ENCODE results near the gene ATCAY. TPM values are rescaled to one million over a fixed set of nuclear protein-coding genes. Genes with fewer than 3 reads are reported as not detected.

The ATCAY gene
- total RNA-seq, 1 donor from 2014 or later: not detected

DNA sequence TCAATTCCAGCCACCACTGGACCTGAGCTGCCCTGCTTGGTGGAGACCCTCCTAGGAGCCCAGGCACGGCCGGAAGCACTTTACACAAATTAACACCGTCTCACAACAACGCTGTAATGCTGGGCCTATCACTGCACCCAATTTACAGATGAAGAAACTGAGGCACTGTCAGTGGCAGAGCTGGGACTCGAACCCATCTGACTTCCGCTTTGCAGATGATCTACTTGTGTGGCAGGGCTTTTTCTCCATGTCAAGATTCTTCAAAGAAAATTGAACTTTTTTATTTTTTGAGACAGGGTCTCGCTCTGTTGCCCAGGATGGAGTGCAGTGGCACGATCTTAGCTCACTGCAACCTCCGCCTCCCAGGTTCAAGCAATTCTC, 45.4 kb upstream of the ATCAY start:
- no peak overlapping the region for H3K27ac ChIP-seq
- no peaks in the 10 kb centered on the region for H3K27me3 ChIP-seq
- no peaks in the 10 kb centered on the region for H3K9me3 ChIP-seq
- H3K4me3 ChIP-seq: no peak overlapping the region
- intact Hi-C loops (cut with DNase I): no loop called here
- H3K36me3 ChIP-seq: no peaks in the 10 kb centered on the region
- no peak for DNase-seq
- TF ChIP-seq, protein P1, sequence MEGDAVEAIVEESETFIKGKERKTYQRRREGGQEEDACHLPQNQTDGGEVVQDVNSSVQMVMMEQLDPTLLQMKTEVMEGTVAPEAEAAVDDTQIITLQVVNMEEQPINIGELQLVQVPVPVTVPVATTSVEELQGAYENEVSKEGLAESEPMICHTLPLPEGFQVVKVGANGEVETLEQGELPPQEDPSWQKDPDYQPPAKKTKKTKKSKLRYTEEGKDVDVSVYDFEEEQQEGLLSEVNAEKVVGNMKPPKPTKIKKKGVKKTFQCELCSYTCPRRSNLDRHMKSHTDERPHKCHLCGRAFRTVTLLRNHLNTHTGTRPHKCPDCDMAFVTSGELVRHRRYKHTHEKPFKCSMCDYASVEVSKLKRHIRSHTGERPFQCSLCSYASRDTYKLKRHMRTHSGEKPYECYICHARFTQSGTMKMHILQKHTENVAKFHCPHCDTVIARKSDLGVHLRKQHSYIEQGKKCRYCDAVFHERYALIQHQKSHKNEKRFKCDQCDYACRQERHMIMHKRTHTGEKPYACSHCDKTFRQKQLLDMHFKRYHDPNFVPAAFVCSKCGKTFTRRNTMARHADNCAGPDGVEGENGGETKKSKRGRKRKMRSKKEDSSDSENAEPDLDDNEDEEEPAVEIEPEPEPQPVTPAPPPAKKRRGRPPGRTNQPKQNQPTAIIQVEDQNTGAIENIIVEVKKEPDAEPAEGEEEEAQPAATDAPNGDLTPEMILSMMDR (IDR thresholded peaks at IDR 0.05): no peak
- no peaks in the 10 kb centered on the region for H3K4me1 ChIP-seq
- no peak for ATAC-seq

DNA sequence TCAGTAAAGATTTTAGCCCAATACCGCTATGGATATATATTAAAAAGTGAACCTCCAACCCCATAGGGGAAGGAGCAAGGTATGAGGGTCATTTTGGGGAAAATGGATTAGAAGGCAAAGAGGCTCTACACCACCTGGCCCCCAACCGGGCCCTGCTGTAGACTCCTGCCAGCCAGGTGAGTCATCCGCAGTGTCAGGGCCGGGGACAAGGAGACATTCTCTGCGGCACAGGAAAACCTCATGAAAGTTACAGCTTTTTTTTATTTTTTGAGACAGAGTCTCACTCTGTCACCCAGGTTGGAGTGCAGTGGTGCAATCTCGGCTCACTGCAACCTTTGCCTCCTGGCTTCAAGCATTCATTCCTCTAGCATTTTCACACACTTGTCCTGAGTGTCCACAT, 43.6 kb upstream of the ATCAY start:
- ATAC-seq (no peak), DNase-seq (no peak)
- TF ChIP-seq, protein P1 (IDR thresholded peaks at IDR 0.05): no peak
- Histone ChIP-seq H3K4me3 (no peak overlapping the region), H3K36me3 (no peaks in the 10 kb centered on the region), H3K27me3 (no peaks in the 10 kb centered on the region), H3K27ac (no peak overlapping the region), H3K9me3 (no peaks in the 10 kb centered on the region), H3K4me1 (no peaks in the 10 kb centered on the region)
- intact Hi-C loops (cut with DNase I): no loop called here

DNA sequence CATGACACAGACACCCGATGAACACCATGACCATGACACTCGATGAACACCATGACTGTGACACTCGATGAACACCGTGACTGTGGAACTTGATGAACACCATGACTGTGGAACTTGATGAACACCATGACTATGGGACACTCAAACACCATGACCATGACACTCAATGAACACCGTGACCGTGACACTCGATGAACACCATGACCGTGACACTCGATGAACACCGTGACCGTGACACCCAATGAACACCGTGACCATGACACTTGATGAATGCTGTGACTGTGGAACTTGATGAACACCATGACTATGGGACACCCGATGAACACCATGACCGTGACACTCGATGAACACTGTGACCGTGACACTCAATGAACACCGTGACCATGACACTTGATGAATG, 43.2 kb upstream of the ATCAY start:
- Histone ChIP-seq H3K27me3 (no peaks in the 10 kb centered on the region), H3K4me1 (no peaks in the 10 kb centered on the region), H3K36me3 (no peaks in the 10 kb centered on the region), H3K27ac (no peak overlapping the region), H3K9me3 (no peaks in the 10 kb centered on the region), H3K4me3 (no peak overlapping the region)
- intact Hi-C loops (cut with DNase I): no loop called here
- TF ChIP-seq, protein P1 (IDR thresholded peaks at IDR 0.05): no peak
- ATAC-seq (no peak), DNase-seq (no peak)

DNA sequence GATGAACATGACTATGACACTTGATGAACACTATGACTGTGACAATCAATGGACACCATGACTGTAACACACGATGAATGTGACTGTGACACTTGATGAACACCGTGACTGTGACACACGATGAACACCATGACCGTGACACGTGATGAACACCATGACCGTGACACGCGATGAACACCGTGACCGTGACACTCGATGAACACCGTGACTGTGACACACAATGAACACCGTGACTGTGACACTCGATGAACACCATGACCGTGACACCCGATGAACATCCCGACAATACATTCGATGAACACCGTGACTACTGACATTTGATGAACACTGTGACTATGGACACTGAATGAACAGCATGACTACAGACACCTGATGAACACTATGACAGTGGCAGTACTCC, 42.6 kb upstream of the ATCAY start:
- intact Hi-C loops (cut with DNase I): no loop called here
- TF ChIP-seq, protein P1 (IDR thresholded peaks at IDR 0.05): no peak
- ATAC-seq: no peak

DNA sequence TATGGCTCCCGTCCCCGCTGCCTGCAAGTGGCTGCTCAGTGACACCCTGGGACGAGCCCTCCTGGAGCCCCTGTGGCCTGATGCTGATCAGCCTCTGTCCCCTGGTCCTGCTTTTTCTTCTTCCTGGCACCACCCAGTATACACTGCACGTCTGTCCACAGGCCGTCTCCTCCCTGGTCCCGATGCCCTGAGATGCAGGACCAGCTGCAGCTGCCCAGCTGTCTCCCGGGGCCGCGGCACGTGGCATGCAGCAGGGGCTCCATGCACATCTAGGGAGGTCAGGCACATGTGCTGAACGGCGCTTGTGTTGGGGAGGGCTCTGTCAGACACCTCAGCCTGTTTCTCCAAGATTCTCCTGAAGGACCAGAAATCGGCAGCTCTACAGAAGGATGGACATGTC, 41.8 kb upstream of the ATCAY start:
- TF ChIP-seq, protein P1 (IDR thresholded peaks at IDR 0.05): no peak
- intact Hi-C loops (cut with DNase I): no loop called here
- no peak for ATAC-seq
- Histone ChIP-seq H3K27ac (no peak overlapping the region), H3K4me1 (no peaks in the 10 kb centered on the region), H3K27me3 (no peaks in the 10 kb centered on the region), H3K36me3 (no peaks in the 10 kb centered on the region), H3K9me3 (no peaks in the 10 kb centered on the region), H3K4me3 (no peak overlapping the region)
- DNase-seq: no peak

More for the DNA sequence above, 42.6 kb upstream of the ATCAY start:
- no peaks in the 10 kb centered on the region for H3K27me3 ChIP-seq
- DNase-seq: no peak
- no peak overlapping the region for H3K4me3 ChIP-seq
- no peaks in the 10 kb centered on the region for H3K36me3 ChIP-seq
- no peaks in the 10 kb centered on the region for H3K4me1 ChIP-seq
- no peak overlapping the region for H3K27ac ChIP-seq
- H3K9me3 ChIP-seq: no peaks in the 10 kb centered on the region

DNA sequence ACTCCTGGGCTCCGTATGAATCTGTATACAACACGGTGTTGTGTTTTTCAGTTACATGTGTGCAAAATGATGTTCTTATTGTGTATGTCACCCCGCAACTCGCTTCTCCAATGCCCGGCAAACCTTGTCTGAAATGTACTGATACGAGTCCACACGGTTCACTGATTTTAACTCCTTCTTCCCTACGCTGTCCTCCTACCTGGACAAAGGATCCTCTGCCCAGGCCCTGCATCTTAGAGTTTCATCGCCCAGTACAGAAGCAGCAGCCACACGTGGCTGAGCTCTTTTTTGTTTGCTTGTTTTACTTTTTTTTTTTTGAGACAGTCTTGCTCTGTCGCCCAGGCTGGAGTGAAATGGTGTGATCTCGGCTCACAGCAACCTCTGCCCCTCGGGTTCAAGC, 40.5 kb upstream of the ATCAY start:
- TF ChIP-seq, protein P1 (IDR thresholded peaks at IDR 0.05): no peak

More for the DNA sequence above, 40.5 kb upstream of the ATCAY start:
- Histone ChIP-seq H3K9me3 (no peaks in the 10 kb centered on the region), H3K36me3 (no peaks in the 10 kb centered on the region), H3K4me3 (no peak overlapping the region), H3K27me3 (no peaks in the 10 kb centered on the region), H3K4me1 (no peaks in the 10 kb centered on the region), H3K27ac (no peak overlapping the region)
- ATAC-seq: no peak
- intact Hi-C loops (cut with DNase I): no loop called here
- DNase-seq: no peak

Data from upper lobe of right lung (tissue), 1 donor.